ENCODE data around the gene SRRM4. TPM values are rescaled to one million over a fixed set of nuclear protein-coding genes. Genes with fewer than 3 reads are reported as not detected.

SRRM4 gene
- polyA plus RNA-seq, 1 donor (not counting 4 experiments of a cell fraction or from before 2014, with no cell fraction given) = not detected

DNA sequence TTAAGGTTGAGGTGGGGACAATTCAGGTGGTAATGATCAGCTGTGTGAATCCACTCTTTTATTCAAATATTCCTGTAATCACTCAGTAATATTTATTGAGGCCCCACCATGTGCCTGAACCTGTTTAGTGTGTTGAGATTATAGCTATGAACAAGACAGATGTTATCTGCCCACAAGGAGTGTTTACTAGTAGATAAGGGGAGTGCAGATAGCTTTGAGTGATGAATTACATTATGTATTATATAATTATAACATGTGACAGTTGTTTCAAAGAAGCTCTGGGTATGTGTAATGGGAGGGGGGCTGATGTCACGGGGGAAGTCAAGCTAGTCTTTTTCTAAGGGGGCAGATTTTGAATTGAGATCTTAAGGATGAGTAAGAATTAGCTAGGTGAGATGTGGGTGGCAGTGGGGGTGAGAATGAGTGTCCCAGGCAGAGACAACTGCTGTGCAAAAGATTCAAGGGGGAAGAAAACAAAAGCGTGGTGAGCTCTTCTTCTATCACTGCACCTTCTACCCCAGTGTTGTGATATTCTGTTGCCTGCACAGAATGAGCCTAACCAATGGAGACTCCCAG, 21.3 kb upstream of the SRRM4 start:
- Histone ChIP-seq H3K27ac (ENCODE audit: control insufficient read depth, insufficient read depth, low read length) (no peak overlapping the region), H3K36me3 (ENCODE audit: control insufficient read depth in 2 of 2, extremely low read depth in 1 of 2, insufficient read depth in 2 of 2, low read length in 2 of 2) (no peaks in the 10 kb centered on the region), H3K4me2 (ENCODE audit: control insufficient read depth, extremely low read depth, insufficient read depth, low read depth, low read length) (no peak overlapping the region), H3K9ac (ENCODE audit: control insufficient read depth, extremely low read depth, insufficient read depth, low read length) (no peak overlapping the region), H3K9me3 (ENCODE audit: control insufficient read depth, low read depth, low read length) (no peaks in the 10 kb centered on the region), H3K4me3 (ENCODE audit: control insufficient read depth in 2 of 3, extremely low read depth in 1 of 3, insufficient read depth in 2 of 3, low read depth in 1 of 3, low read length in 3 of 3) (no peak overlapping the region), H3K79me2 (ENCODE audit: control insufficient read depth, insufficient read depth, low read length) (no peaks in the 10 kb centered on the region), H3K27me3 (ENCODE audit: control insufficient read depth, extremely low read depth, insufficient read depth, low read length) (no peaks in the 10 kb centered on the region), H3K4me1 (ENCODE audit: control insufficient read depth, extremely low read depth, insufficient read depth, low read length) (no peaks in the 10 kb centered on the region), H2AFZ (ENCODE audit: control insufficient read depth, low read length) (no peak overlapping the region), H3K9me1 (ENCODE audit: control insufficient read depth, extremely low read depth, insufficient read depth, low read length) (no peaks in the 10 kb centered on the region), H4K20me1 (ENCODE audit: control insufficient read depth, extremely low read depth, insufficient read depth, low read length) (no peaks in the 10 kb centered on the region)
- dilution Hi-C loops (cut with MboI; ENCODE audit: extremely low pct_ligation_motif_present, low sequenced_read_pairs) = no loop called here
- FAIRE-seq (no peak), DNase-seq (ENCODE audit: low read depth, low spot score) (no peak)
- no peak for TF ChIP-seq CTCF (optimal IDR thresholded peaks at IDR 0.05 in 1 of 3, IDR thresholded peaks at IDR 0.05 in 1 of 3, conservative IDR thresholded peaks at IDR 0.05 in 1 of 3; ENCODE audit: extremely low read depth in 1 of 3, insufficient read depth in 2 of 3, low read length in 3 of 3)
- no peak for TF ChIP-seq EZH2 (IDR thresholded peaks at IDR 0.05; ENCODE audit: low read length)

DNA sequence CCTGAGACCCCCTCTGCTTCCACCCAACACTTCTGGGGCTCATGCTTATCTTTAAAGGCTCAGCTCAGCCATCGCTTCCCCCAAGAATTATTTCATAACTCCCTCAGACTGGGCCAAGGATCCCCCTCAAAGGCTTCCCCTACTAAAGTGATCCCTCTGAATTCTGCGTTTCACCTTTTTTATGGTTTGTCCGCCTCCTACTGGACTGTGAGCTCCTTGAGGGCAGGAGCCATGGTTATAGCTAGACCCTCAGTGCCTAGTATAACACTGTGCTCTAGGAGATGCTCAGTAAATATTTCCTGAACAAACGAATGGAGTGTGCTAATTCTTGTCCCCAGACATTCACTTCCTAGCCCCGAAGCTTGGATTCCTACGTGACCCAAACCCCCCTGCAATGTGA, 20.5 kb upstream of the SRRM4 start:
- Histone ChIP-seq H3K9me1 (ENCODE audit: control insufficient read depth, extremely low read depth, insufficient read depth, low read length) (no peaks in the 10 kb centered on the region), H3K79me2 (ENCODE audit: control insufficient read depth, insufficient read depth, low read length) (no peaks in the 10 kb centered on the region), H3K36me3 (ENCODE audit: control insufficient read depth in 2 of 2, extremely low read depth in 1 of 2, insufficient read depth in 2 of 2, low read length in 2 of 2) (no peaks in the 10 kb centered on the region), H3K9me3 (ENCODE audit: control insufficient read depth, low read depth, low read length) (no peaks in the 10 kb centered on the region), H3K4me2 (ENCODE audit: control insufficient read depth, extremely low read depth, insufficient read depth, low read depth, low read length) (no peak overlapping the region), H3K27ac (ENCODE audit: control insufficient read depth, insufficient read depth, low read length) (no peak overlapping the region), H3K4me1 (ENCODE audit: control insufficient read depth, extremely low read depth, insufficient read depth, low read length) (no peaks in the 10 kb centered on the region), H2AFZ (ENCODE audit: control insufficient read depth, low read length) (no peak overlapping the region), H3K9ac (ENCODE audit: control insufficient read depth, extremely low read depth, insufficient read depth, low read length) (no peak overlapping the region), H4K20me1 (ENCODE audit: control insufficient read depth, extremely low read depth, insufficient read depth, low read length) (no peaks in the 10 kb centered on the region), H3K27me3 (ENCODE audit: control insufficient read depth, extremely low read depth, insufficient read depth, low read length) (no peaks in the 10 kb centered on the region), H3K4me3 (ENCODE audit: control insufficient read depth in 2 of 3, extremely low read depth in 1 of 3, insufficient read depth in 2 of 3, low read depth in 1 of 3, low read length in 3 of 3) (no peak overlapping the region)
- DNase-seq (ENCODE audit: low read depth, low spot score) (no peak), FAIRE-seq (no peak)
- TF ChIP-seq CTCF (optimal IDR thresholded peaks at IDR 0.05 in 1 of 3, IDR thresholded peaks at IDR 0.05 in 1 of 3, conservative IDR thresholded peaks at IDR 0.05 in 1 of 3; ENCODE audit: extremely low read depth in 1 of 3, insufficient read depth in 2 of 3, low read length in 3 of 3) (no peak), EZH2 (IDR thresholded peaks at IDR 0.05; ENCODE audit: low read length) (no peak)
- dilution Hi-C loops (cut with MboI; ENCODE audit: extremely low pct_ligation_motif_present, low sequenced_read_pairs) = no loop called here

Data from keratinocyte (primary cell).